Activated B cell treated with CpG ODN at 0.5 μM for 24 hours (primary cell): ENCODE results near the gene NPB. TPM values are rescaled to one million over a fixed set of nuclear protein-coding genes. Genes with fewer than 3 reads are reported as not detected.

Source experiments
- ATAC-seq: fragments of 200-7000 bp; cut with Tn5 transposase; one replicate; pipeline ENCODE4 v1.10.0; 2021; ENCODE audit warnings: low read depth, mild to moderate bottlenecking, moderate library complexity
- CTCF ChIA-PET: fragments of 350-600 bp; sonication (Branson Sonifier 250); formaldehyde crosslinking; loops from one replicate; lab custom pipeline; 2021; ENCODE audit warnings: antibody characterized with exemption; lab: Charles Lee
- POLR2A ChIA-PET: fragments of 350-600 bp; sonication (Branson Sonifier 250); formaldehyde crosslinking; loops from one replicate; lab custom pipeline; 2021; ENCODE audit warnings: antibody characterized with exemption; lab: Charles Lee
- DNase-seq: peaks from one replicate; pipeline ENCODE4 v3.0.0; 2022
- H3K27ac Mint-ChIP-seq: one replicate; pipeline ENCODE4 v1.8.0; 2020; ENCODE audit warnings: mixed read lengths
- H3K27me3 Mint-ChIP-seq: one replicate; pipeline ENCODE4 v1.8.0; 2021; ENCODE audit warnings: mixed read lengths
- H3K36me3 Mint-ChIP-seq: one replicate; pipeline ENCODE4 v1.8.0; 2021; ENCODE audit warnings: low read depth, mixed read lengths
- H3K4me1 Mint-ChIP-seq: one replicate; pipeline ENCODE4 v1.8.0; 2021; ENCODE audit warnings: mixed read lengths
- H3K4me3 Mint-ChIP-seq: one replicate; pipeline ENCODE4 v1.8.0; 2020; ENCODE audit warnings: mild to moderate bottlenecking, mixed read lengths
- H3K9me3 Mint-ChIP-seq: one replicate; pipeline ENCODE4 v1.8.0; 2020; ENCODE audit warnings: mixed read lengths
- CTCF ChIP-seq: fragments of 200-600 bp; IDR thresholded peaks from one replicate; pipeline ENCODE4 v1.8.0; 2022; ENCODE audit warnings: antibody characterized with exemption, mild to moderate bottlenecking
- intact Hi-C: fragments of 100-400 bp; cut with micrococcal nuclease; formaldehyde crosslinking; loops from one replicate; pipeline ENCODE4 v1.15.1; 2024
- total RNA-seq: library from RNA; stranded (reverse); gene quantifications from 2 replicates; pipeline ENCODE4 v1.2.3, GENCODE V29; 2022

NPB gene
- total RNA-seq, 1 donor from 2014 or later = 0.24 TPM

- POLR2A ChIA-PET = interaction anchor here (0.6 to 2.5 kb wide), 2 partner anchors 19 to 28 kb away, joined by 3 to 9 read pairs; no protein-coding TSS in a partner anchor
- no peaks in the 10 kb centered on the region for H3K9me3 Mint-ChIP-seq
- ATAC-seq = no peak
- peak overlapping the region; percentile 48 for H3K4me3 Mint-ChIP-seq
- TF ChIP-seq CTCF = no peak
- peaks cover 59% of the 10 kb centered on the region for H3K36me3 Mint-ChIP-seq
- no peaks in the 10 kb centered on the region for H3K27me3 Mint-ChIP-seq
- H3K4me1 Mint-ChIP-seq = peaks cover 31% of the 10 kb centered on the region
- no peak for DNase-seq
- intact Hi-C loops = no loop called here
- H3K27ac Mint-ChIP-seq = no peak overlapping the region
- CTCF ChIA-PET = no interaction called here
Observed at GRCh38 chr17:81888988-81889595, 12.9 kb upstream of the NPB start.

- peaks cover 56% of the 10 kb centered on the region for H3K36me3 Mint-ChIP-seq
- no peak for TF ChIP-seq CTCF
- H3K27ac Mint-ChIP-seq = no peak overlapping the region
- intact Hi-C loops = no loop called here
- no peaks in the 10 kb centered on the region for H3K9me3 Mint-ChIP-seq
- no peaks in the 10 kb centered on the region for H3K27me3 Mint-ChIP-seq
- CTCF ChIA-PET = no interaction called here
- ATAC-seq (no peak), DNase-seq (no peak)
- peaks cover 31% of the 10 kb centered on the region for H3K4me1 Mint-ChIP-seq
- POLR2A ChIA-PET = interaction anchor here (0.6 to 2.5 kb wide), 2 partner anchors 20 to 29 kb away, joined by 3 to 9 read pairs; no protein-coding TSS in a partner anchor
- H3K4me3 Mint-ChIP-seq = peak overlapping the region; percentile 48
Observed at GRCh38 chr17:81889602-81890001, 12.4 kb upstream of the NPB start.

- Mint-ChIP-seq H3K4me3 (peak overlapping the region; percentile 88), H3K36me3 (peaks cover 54% of the 10 kb centered on the region), H3K27ac (peak overlapping the region; percentile 84), H3K4me1 (peaks cover 30% of the 10 kb centered on the region), H3K9me3 (no peaks in the 10 kb centered on the region), H3K27me3 (no peaks in the 10 kb centered on the region)
- ChIA-PET CTCF (no interaction called here), POLR2A (interaction anchor here (0.9 to 2.5 kb wide), 3 partner anchors 19 to 57 kb away, joined by 3 to 9 read pairs (median 4); partner anchors contain the start of gene MCRIP1)
- intact Hi-C loops = loop anchor here (1.0 kb wide), 4 partner anchors 18 to 38 kb away; partner anchors contain the start of genes P4HB and PCYT2
- ATAC-seq (no peak), DNase-seq (no peak)
- TF ChIP-seq CTCF = no peak
Observed at GRCh38 chr17:81890447-81891302, 11.4 kb upstream of the NPB start.

- H3K27ac Mint-ChIP-seq = peak overlapping the region; percentile 93
- ATAC-seq (no peak), DNase-seq (peak; percentile 48)
- CTCF ChIA-PET = no interaction called here
- no peaks in the 10 kb centered on the region for H3K27me3 Mint-ChIP-seq
- peak overlapping the region; percentile 94 for H3K4me3 Mint-ChIP-seq
- peaks cover 50% of the 10 kb centered on the region for H3K36me3 Mint-ChIP-seq
- H3K4me1 Mint-ChIP-seq = peaks cover 29% of the 10 kb centered on the region
- POLR2A ChIA-PET = interaction anchor here (0.5 to 2.5 kb wide), 4 partner anchors 22 to 373 kb away, joined by 3 to 9 read pairs (median 3); partner anchors contain the start of gene MCRIP1
- no peak for TF ChIP-seq CTCF
- intact Hi-C loops = loop anchor here (1.0 kb wide), 4 partner anchors 19 to 37 kb away; partner anchors contain the start of genes P4HB and PCYT2
- H3K9me3 Mint-ChIP-seq = no peaks in the 10 kb centered on the region
Observed at GRCh38 chr17:81891303-81891552, 10.8 kb upstream of the NPB start.

- Mint-ChIP-seq H3K27me3 (peaks cover 2% of the 10 kb centered on the region), H3K9me3 (no peaks in the 10 kb centered on the region), H3K27ac (no peak overlapping the region), H3K4me3 (no peak overlapping the region), H3K4me1 (peaks cover 18% of the 10 kb centered on the region), H3K36me3 (peaks cover 48% of the 10 kb centered on the region)
- no peak for TF ChIP-seq CTCF
- DNase-seq (no peak), ATAC-seq (no peak)
- intact Hi-C loops = no loop called here
- POLR2A ChIA-PET = no interaction called here
- CTCF ChIA-PET = no interaction called here
Observed at GRCh38 chr17:81895400-81895799, 6.6 kb upstream of the NPB start.
